Measurements from ENCODE around the gene PIGH.

The PIGH gene

GRCh38 chr14:67609642-67610310, 9.7 kb upstream of the PIGH start:
- Histone ChIP-seq H2BK5ac (ENCODE audit: low read length) (no peak overlapping the region), H2BK12ac (ENCODE audit: low read length) (no peak overlapping the region), H2AFZ (ENCODE audit: low read length) (peak overlapping the region; percentile 36), H2BK120ac (ENCODE audit: low read depth, low read length) (no peak overlapping the region), H4K91ac (ENCODE audit: low read depth, low read length, poor library complexity) (no peak overlapping the region), H3K4me2 (ENCODE audit: insufficient read depth, low read length, poor library complexity, severe bottlenecking) (no peak overlapping the region), H3K9ac (ENCODE audit: low read depth, low read length, poor library complexity) (peak overlapping the region; percentile 50), H4K8ac (ENCODE audit: low read depth, low read length) (no peak overlapping the region), H3K27ac (replicated peaks; ENCODE audit: low read length) (no peak overlapping the region), H3K4me3 (ENCODE audit: low read length in 2 of 2) (no peak overlapping the region), H3K36me3 (replicated peaks in 1 of 2; ENCODE audit: control insufficient read depth in 2 of 2, insufficient read depth in 2 of 2, low read length in 2 of 2) (no peaks in the 10 kb centered on the region), H3K9me3 (replicated peaks in 1 of 2; ENCODE audit: control insufficient read depth in 2 of 2, insufficient read depth in 1 of 2, low read depth in 1 of 2, low read length in 2 of 2) (no peaks in the 10 kb centered on the region), H3K27me3 (ENCODE audit: control insufficient read depth in 3 of 3, insufficient read depth in 3 of 3, low read depth in 1 of 3, low read length in 3 of 3) (peaks cover 0 to 6% (median 0%) of the 10 kb centered on the region in 3 experiments), H3K4me1 (ENCODE audit: control insufficient read depth in 2 of 2, insufficient read depth in 1 of 2, low read depth in 1 of 2, low read length in 2 of 2) (peaks cover 0 to 7% of the 10 kb centered on the region in 2 donors), H2AK5ac (ENCODE audit: low read depth, low read length) (no peak overlapping the region), H3K14ac (ENCODE audit: low read length) (no peak overlapping the region), H3K18ac (ENCODE audit: low read length) (peak overlapping the region; percentile 44), H3K23ac (ENCODE audit: low read depth, low read length, poor library complexity) (no peak overlapping the region), H2BK15ac (ENCODE audit: low read length) (no peak overlapping the region), H3K4ac (ENCODE audit: low read length) (no peak overlapping the region), H3K79me1 (ENCODE audit: low read depth, low read length) (no peaks in the 10 kb centered on the region)
- WGBS, 2 donors (ENCODE audit: extremely low coverage in 2 of 2, insufficient read length in 2 of 2, insufficient replicate concordance in 1 of 2) = no CpG with 5 or more reads among the region's 10 CpGs
- DNase-seq (ENCODE audit: low spot score) = no peak

- no peak overlapping the region for H3K4ac ChIP-seq (ENCODE audit: low read length)
- no peak overlapping the region for H2BK5ac ChIP-seq (ENCODE audit: low read length)
- H2BK12ac ChIP-seq (ENCODE audit: low read length) = no peak overlapping the region
- no peak overlapping the region for H2AK5ac ChIP-seq (ENCODE audit: low read depth, low read length)
- H2AFZ ChIP-seq (ENCODE audit: low read length) = no peak overlapping the region
- no CpG with 5 or more reads among the region's 5 CpGs for WGBS, 2 donors (ENCODE audit: extremely low coverage in 2 of 2, insufficient read length in 2 of 2, insufficient replicate concordance in 1 of 2)
- no peaks in the 10 kb centered on the region for H3K79me1 ChIP-seq (ENCODE audit: low read depth, low read length)
- H3K23ac ChIP-seq (ENCODE audit: low read depth, low read length, poor library complexity) = no peak overlapping the region
- H2BK120ac ChIP-seq (ENCODE audit: low read depth, low read length) = no peak overlapping the region
- no peak overlapping the region for H4K91ac ChIP-seq (ENCODE audit: low read depth, low read length, poor library complexity)
- no peak overlapping the region for H3K14ac ChIP-seq (ENCODE audit: low read length)
- no peak overlapping the region for H3K18ac ChIP-seq (ENCODE audit: low read length)
- no peaks in the 10 kb centered on the region for H3K27me3 ChIP-seq (ENCODE audit: control insufficient read depth in 3 of 3, insufficient read depth in 3 of 3, low read depth in 1 of 3, low read length in 3 of 3)
- DNase-seq (ENCODE audit: low spot score) = no peak
- no peaks in the 10 kb centered on the region for H3K9me3 ChIP-seq (replicated peaks in 1 of 2; ENCODE audit: control insufficient read depth in 2 of 2, insufficient read depth in 1 of 2, low read depth in 1 of 2, low read length in 2 of 2)
- H3K36me3 ChIP-seq (replicated peaks in 1 of 2; ENCODE audit: control insufficient read depth in 2 of 2, insufficient read depth in 2 of 2, low read length in 2 of 2) = no peaks in the 10 kb centered on the region
- H2BK15ac ChIP-seq (ENCODE audit: low read length) = no peak overlapping the region
- no peak overlapping the region for H3K4me2 ChIP-seq (ENCODE audit: insufficient read depth, low read length, poor library complexity, severe bottlenecking)
- H3K9ac ChIP-seq (ENCODE audit: low read depth, low read length, poor library complexity) = no peak overlapping the region
- no peak overlapping the region for H4K8ac ChIP-seq (ENCODE audit: low read depth, low read length)
- peaks cover 0 to 7% of the 10 kb centered on the region in 2 donors for H3K4me1 ChIP-seq (ENCODE audit: control insufficient read depth in 2 of 2, insufficient read depth in 1 of 2, low read depth in 1 of 2, low read length in 2 of 2)
- H3K4me3 ChIP-seq (ENCODE audit: low read length in 2 of 2) = no peak overlapping the region
- no peak overlapping the region for H3K27ac ChIP-seq (replicated peaks; ENCODE audit: low read length)
Measured at GRCh38 chr14:67607646-67608045, 7.6 kb upstream of the PIGH start.

- no peak overlapping the region for H3K4me3 ChIP-seq (ENCODE audit: low read length in 2 of 2)
- DNase-seq (ENCODE audit: low spot score) = no peak
Measured at GRCh38 chr14:67602995-67603545, 3.0 kb upstream of the PIGH start.

GRCh38 chr14:67602076-67602475, 2.0 kb upstream of the PIGH start:
- H3K9ac ChIP-seq (ENCODE audit: low read depth, low read length, poor library complexity) = no peak overlapping the region
- no peak overlapping the region for H3K4me2 ChIP-seq (ENCODE audit: insufficient read depth, low read length, poor library complexity, severe bottlenecking)
- no peaks in the 10 kb centered on the region for H3K79me1 ChIP-seq (ENCODE audit: low read depth, low read length)
- no peak overlapping the region for H2BK120ac ChIP-seq (ENCODE audit: low read depth, low read length)
- no peaks in the 10 kb centered on the region for H3K9me3 ChIP-seq (replicated peaks in 1 of 2; ENCODE audit: control insufficient read depth in 2 of 2, insufficient read depth in 1 of 2, low read depth in 1 of 2, low read length in 2 of 2)
- no peak overlapping the region for H3K14ac ChIP-seq (ENCODE audit: low read length)
- no peaks in the 10 kb centered on the region for H3K36me3 ChIP-seq (replicated peaks in 1 of 2; ENCODE audit: control insufficient read depth in 2 of 2, insufficient read depth in 2 of 2, low read length in 2 of 2)
- H3K23ac ChIP-seq (ENCODE audit: low read depth, low read length, poor library complexity) = no peak overlapping the region
- H3K27ac ChIP-seq (replicated peaks; ENCODE audit: low read length) = no peak overlapping the region
- H3K4me3 ChIP-seq (ENCODE audit: low read length in 2 of 2) = no peak overlapping the region
- no peak overlapping the region for H2AK5ac ChIP-seq (ENCODE audit: low read depth, low read length)
- H4K8ac ChIP-seq (ENCODE audit: low read depth, low read length) = no peak overlapping the region
- H4K91ac ChIP-seq (ENCODE audit: low read depth, low read length, poor library complexity) = no peak overlapping the region
- H3K27me3 ChIP-seq (ENCODE audit: control insufficient read depth in 3 of 3, insufficient read depth in 3 of 3, low read depth in 1 of 3, low read length in 3 of 3) = no peaks in the 10 kb centered on the region
- no peak overlapping the region for H3K18ac ChIP-seq (ENCODE audit: low read length)
- H3K4me1 ChIP-seq (ENCODE audit: control insufficient read depth in 2 of 2, insufficient read depth in 1 of 2, low read depth in 1 of 2, low read length in 2 of 2) = no peaks in the 10 kb centered on the region
- WGBS, 2 donors (ENCODE audit: extremely low coverage in 2 of 2, insufficient read length in 2 of 2, insufficient replicate concordance in 1 of 2) = no CpG with 5 or more reads among the region's 7 CpGs
- H2BK5ac ChIP-seq (ENCODE audit: low read length) = no peak overlapping the region
- H2BK15ac ChIP-seq (ENCODE audit: low read length) = no peak overlapping the region
- no peak overlapping the region for H2AFZ ChIP-seq (ENCODE audit: low read length)
- no peak overlapping the region for H3K4ac ChIP-seq (ENCODE audit: low read length)
- no peak for DNase-seq (ENCODE audit: low spot score)
- no peak overlapping the region for H2BK12ac ChIP-seq (ENCODE audit: low read length)

More at GRCh38 chr14:67602995-67603545, 3.0 kb upstream of the PIGH start:
- H3K79me1 ChIP-seq (ENCODE audit: low read depth, low read length) = no peaks in the 10 kb centered on the region
- no peaks in the 10 kb centered on the region for H3K9me3 ChIP-seq (replicated peaks in 1 of 2; ENCODE audit: control insufficient read depth in 2 of 2, insufficient read depth in 1 of 2, low read depth in 1 of 2, low read length in 2 of 2)
- no peaks in the 10 kb centered on the region for H3K4me1 ChIP-seq (ENCODE audit: control insufficient read depth in 2 of 2, insufficient read depth in 1 of 2, low read depth in 1 of 2, low read length in 2 of 2)
- no peak overlapping the region for H3K18ac ChIP-seq (ENCODE audit: low read length)
- H2BK12ac ChIP-seq (ENCODE audit: low read length) = no peak overlapping the region
- no peak overlapping the region for H2BK120ac ChIP-seq (ENCODE audit: low read depth, low read length)
- no peak overlapping the region for H3K14ac ChIP-seq (ENCODE audit: low read length)
- no peak overlapping the region for H2AK5ac ChIP-seq (ENCODE audit: low read depth, low read length)
- no peak overlapping the region for H3K4ac ChIP-seq (ENCODE audit: low read length)
- no peak overlapping the region for H3K4me2 ChIP-seq (ENCODE audit: insufficient read depth, low read length, poor library complexity, severe bottlenecking)
- H3K27ac ChIP-seq (replicated peaks; ENCODE audit: low read length) = no peak overlapping the region
- H4K91ac ChIP-seq (ENCODE audit: low read depth, low read length, poor library complexity) = no peak overlapping the region
- no peaks in the 10 kb centered on the region for H3K36me3 ChIP-seq (replicated peaks in 1 of 2; ENCODE audit: control insufficient read depth in 2 of 2, insufficient read depth in 2 of 2, low read length in 2 of 2)
- no CpG with 5 or more reads among the region's 5 CpGs for WGBS, 2 donors (ENCODE audit: extremely low coverage in 2 of 2, insufficient read length in 2 of 2, insufficient replicate concordance in 1 of 2)
- no peak overlapping the region for H3K9ac ChIP-seq (ENCODE audit: low read depth, low read length, poor library complexity)
- no peak overlapping the region for H2BK5ac ChIP-seq (ENCODE audit: low read length)
- no peak overlapping the region for H3K23ac ChIP-seq (ENCODE audit: low read depth, low read length, poor library complexity)
- peak overlapping the region; percentile 6 for H2AFZ ChIP-seq (ENCODE audit: low read length)
- H4K8ac ChIP-seq (ENCODE audit: low read depth, low read length) = no peak overlapping the region
- no peak overlapping the region for H2BK15ac ChIP-seq (ENCODE audit: low read length)
- H3K27me3 ChIP-seq (ENCODE audit: control insufficient read depth in 3 of 3, insufficient read depth in 3 of 3, low read depth in 1 of 3, low read length in 3 of 3) = no peaks in the 10 kb centered on the region
